KG1 (cell line): Measurements from ENCODE around the gene CHD2.
"Not testable (repeated sequence)": the region's sequence is repeated elsewhere in the genome, so short reads cannot be mapped to it uniquely, and the experiment has no call there.

Experiments used
- DNase-seq: peaks from one replicate; lab custom pipeline; 2025; lab: John Stamatoyannopoulos, UW

Gene CHD2

DNA sequence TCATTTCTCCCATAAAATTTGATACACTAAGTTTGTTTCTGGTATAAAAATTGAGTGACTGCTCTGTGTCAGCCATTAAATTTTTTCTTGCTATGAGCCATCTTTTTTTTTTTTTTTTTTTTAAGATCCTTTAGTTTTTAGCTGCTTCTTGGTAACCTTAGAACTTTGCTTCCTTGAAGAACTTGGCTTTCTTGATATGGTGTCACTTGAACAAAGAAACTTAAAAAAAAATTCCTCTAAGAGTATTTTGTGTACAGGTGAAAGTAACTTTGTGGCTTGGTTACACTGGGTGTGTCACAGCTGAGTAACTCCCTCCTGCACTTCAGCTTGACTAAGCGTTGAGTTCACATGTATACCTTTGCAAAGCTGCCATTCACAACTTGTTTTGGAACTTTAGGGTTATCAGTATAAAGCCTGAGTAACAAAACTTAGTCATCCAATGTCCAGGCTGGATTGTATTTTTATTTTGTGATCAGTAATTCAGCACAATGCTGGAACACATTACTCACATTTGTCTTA lies 6.5 kb downstream of the CHD2 start:
- DNase-seq = no peak

DNA sequence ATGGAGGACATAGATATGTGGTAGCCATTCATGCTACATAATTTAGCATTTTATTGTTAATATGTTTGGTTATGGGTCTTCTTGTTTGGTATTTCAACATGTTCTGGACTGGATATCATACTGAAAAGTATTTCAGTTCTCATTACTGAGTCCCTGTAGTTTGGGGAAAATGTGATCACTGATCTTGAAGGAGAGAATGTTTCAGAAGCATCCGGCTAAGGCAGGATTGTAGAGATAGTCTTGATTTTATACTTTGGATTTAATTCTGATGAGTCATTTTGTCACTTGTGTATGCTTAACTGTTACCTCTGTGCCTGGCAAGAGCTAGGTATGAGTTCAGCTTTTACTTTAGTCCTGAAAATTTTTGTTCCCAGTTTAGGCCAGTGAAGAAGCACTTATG lies 7.1 kb downstream of the CHD2 start:
- DNase-seq = no peak

DNA sequence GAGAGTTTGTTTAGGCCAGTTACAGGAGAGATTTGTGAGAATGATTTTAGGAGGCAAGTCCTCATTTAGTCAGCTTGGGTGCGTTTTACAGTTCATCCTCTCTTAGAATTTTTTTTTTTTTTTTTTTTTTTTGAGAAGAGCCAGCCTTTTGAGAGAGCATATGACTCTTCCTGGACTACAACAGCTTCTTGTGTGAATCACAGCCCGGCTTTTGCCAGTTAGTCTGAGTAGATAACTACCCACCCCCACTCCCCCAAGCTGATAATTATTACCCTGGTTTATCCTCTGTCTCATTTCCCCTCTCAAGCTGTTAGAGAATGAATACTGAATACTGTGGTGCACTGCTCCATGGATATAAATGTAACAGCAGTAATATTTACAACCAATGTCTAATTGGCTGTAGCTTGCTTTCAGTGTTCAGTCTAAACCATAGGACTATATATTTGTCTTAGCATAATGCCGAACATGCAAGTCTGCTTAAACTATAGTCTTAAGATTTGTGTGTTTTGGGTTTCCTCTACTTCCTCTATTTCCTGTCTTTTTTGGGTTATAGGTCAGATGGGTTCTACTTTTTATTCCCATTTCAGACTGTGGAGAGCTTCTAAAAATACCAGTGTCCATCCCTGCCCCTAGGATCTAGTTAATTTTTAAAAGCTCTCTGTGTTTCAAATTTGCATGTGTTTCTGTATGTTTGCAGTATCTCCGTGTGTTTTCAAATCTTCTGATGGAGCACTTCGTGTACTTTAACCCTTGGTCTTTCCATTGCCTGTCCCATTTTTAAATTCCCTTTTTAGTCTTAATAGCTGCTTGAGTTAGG lies 8.0 kb downstream of the CHD2 start:
- no peak for DNase-seq

DNA sequence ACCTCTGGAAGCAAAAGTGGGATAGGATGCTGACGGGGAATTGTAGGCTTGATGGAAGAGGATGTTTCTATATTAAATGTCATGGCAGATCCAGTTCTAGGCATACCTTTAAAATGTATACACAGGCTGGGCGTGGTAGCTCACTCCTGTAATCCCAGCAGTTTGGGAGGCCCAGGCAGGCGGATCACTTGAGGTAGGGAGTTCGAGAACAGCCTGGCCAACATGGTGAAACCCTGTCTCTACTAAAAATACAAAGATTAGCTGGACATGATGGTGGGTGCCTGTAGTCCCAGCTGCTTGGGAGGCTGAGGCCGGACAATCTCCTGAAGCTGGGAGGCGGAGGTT lies 8.6 kb downstream of the CHD2 start:
- DNase-seq = no peak

- no peak for DNase-seq
Measured at GRCh38 chr15:92909136-92909781, 9.1 kb downstream of the CHD2 start.

GRCh38 chr15:92910451-92910850 lies 10.3 kb downstream of the CHD2 start:
- no peak for DNase-seq

DNA sequence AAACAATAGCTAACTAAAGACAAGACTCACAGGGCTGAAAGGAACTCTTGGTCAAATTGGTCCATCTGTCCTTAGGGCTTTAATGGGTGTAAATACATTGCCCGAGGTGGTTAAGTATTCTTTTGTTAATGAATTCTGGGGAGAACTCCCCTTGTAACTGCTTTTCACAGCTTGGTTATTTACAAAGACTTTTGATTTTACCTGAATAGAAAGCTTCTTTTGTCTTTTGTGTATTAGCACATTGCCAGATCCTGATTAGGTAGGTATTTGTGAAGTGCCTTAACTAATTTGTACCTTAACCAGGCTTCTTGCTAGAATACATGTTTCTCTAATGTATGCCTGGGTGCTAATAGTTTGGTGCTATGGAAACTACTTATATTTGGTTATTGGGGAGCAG lies 14.0 kb downstream of the CHD2 start:
- DNase-seq = no peak

DNA sequence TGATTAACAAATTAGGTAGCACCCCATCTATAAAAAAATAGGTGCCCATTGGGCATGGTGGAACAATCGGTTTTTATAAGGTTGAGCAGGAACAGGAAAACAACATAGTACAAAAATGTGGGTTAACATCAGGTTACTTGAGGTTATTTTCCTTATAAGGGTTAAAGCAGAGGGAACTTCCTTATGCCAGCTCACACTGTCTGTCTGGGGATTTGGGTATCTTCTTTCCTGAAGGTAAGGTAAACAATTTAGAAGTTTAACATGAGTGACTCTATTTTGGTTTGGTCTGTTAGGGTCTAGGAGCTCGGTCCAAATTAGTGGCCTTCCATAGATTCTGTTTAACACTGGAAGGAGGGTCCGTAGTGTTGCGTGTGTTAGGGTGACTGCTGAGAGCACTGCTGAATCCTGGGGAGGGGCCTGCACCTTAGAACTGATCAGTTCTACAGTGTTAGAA lies 14.7 kb downstream of the CHD2 start:
- DNase-seq = no peak

- no peak for DNase-seq
Measured at GRCh38 chr15:92915766-92916435, 15.8 kb downstream of the CHD2 start.

DNA sequence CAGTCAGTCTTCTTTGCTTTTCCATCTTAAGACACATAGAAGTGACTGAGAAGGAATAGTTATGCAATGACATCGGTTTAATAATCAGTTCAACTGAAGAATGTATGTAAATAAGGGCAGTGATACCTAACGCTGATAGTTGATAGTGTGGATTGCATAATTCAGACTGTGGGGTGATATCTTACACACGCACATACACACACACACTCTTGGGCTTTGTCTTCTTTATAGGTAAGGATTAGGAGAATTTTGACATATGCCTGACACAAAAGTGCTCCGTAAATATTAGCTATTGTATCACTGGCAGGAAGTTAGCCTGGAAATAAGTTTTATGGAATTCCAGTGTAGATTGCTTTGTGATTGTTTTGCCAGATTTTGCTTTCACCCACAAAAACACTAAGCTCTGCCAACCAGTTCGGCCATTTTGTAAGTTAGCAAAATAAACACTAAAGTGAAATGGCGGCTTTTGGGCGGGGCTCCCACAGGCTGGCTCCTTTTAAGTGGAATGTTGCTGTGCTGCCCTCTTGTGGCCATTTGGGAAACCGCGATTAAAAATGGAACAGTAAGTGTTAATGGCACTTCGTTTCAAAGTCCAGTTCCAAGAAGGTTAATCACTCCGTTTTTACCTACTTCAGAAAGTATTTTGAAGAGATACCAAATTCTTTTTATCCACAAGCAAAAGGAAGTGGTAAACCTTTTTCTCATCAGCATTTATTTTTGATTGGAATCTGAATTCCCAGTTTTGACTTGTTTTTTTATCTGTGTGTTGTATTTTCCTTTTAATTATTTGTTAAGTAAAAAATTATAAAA lies 17.7 kb downstream of the CHD2 start:
- peak; percentile 83 for DNase-seq

DNA sequence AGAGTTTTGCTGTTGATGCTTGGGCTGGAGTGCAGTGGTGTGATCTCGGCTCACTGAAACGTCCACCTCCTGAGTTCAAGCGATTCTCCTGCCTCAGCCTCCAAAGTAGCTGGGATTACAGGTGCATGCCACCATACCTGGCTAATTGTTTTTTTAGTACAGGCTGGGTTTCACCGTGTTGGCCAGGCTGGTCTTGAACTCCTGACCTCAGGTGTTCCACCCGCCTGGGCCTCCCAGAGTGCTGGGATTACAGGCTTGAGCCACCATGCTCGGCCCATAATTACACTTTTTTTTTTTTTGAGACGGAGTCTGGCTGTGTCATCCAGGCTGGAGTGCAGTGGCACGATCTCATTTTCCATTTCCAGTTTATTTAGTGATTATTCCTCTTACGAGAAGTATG lies 18.8 kb downstream of the CHD2 start:
- not testable (repeated sequence) for DNase-seq

GRCh38 chr15:92920595-92921161 lies 20.6 kb downstream of the CHD2 start:
- DNase-seq = no peak

DNA sequence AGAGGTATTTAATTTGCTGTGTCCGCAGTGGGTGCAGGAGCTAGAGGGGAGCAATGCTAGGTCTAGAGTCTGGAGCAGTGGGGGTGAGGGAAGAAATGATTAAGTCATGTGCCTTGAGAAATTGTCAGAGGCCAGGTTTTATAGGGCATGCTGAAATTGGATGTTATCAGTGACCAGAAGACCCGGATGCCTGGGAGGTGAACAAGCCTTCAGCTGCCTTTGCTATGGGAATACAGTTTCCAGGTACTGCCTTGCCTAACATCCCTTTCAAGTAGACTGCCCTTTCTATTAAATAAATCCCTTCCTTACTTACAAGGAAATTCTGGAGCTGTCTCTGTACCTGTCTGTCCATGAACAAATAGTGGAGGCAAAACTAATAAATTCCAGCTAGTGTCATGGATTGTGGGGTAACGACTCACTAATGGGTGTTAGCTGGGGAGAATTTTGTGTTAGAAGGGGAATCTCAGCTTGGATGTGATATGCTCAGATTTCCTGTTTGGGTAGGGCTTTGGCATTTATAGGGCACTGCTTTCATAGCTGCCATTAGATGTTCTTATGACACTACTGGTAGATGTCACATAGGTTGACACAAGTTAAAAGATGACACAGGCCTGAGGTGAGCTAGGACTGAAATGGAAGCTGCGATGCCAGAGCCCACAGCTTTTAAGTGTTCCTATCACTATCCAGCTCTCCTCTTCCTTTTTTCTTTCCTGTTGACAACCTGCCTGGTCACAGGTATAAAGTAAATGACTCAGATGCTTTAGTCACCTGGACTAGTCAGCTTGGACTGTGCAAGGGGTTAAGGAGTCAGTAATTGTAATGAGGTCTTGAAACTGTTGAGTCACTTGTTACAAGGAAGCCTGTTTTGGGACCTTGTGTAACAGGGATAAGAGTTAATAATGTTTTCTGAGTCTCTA lies 21.3 kb downstream of the CHD2 start:
- DNase-seq = no peak

DNA sequence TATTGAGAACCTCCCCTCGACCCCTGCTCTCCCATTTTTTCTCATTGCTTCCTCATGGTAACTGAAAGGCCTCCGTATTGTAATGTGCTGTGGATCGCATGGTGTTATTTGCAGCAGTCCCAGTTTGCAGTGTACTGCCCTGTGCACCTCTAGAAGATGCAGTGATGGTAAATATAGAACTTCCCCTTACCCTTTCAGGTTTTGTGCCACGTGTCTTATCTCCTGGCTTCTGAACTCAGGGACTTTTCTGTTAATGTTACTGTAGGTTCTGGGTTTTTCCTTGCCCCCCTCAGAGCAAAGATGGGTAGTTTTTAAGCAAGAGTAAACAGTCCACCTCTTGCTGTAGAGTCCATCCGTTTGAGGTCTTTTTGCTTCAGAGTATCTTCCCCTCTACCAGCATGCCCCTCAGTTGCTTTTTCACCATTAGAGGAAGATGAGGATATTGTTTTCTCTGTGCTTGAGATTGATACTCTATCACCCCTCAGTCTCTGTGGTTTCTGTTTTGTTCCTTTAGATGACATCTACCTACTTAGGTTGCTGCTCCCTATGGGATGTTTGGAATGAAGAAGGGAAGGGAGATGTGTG lies 22.4 kb downstream of the CHD2 start:
- DNase-seq = no peak

DNA sequence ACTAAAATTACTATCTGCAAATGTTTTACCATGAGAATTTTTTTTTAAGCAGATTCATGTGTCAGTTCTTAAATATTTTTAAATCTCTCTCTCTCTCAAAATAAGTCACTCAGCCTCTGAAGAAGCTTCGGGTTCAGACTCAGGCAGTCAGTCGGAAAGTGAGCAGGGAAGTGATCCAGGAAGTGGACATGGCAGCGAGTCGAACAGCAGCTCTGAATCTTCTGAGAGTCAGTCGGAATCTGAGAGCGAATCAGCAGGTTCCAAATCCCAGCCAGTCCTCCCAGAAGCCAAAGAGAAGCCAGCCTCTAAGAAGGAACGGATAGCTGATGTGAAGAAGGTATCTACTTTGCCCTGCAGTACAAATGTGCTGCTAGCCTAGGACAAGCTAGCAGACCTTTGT lies 24.1 kb downstream of the CHD2 start:
- no peak for DNase-seq

DNA sequence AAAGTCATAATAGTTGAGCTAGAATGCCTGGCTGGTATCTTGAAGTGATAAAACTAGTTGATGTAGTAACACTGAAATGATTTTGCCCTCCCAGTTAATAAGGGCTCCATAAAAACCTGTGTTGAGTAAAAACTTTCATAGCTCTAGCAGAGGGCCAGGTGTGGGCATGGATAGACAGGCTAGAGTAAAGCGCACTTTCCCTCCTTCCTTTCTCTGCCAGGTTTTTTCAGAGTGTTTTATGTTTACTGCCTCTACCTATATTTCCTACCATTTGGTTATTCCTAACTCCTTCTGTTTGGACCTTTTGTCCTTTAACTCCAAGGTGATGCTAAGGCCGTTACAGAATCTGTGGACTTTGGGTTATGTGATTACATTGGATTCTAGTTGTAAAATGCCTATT lies 25.3 kb downstream of the CHD2 start:
- DNase-seq = no peak

DNA sequence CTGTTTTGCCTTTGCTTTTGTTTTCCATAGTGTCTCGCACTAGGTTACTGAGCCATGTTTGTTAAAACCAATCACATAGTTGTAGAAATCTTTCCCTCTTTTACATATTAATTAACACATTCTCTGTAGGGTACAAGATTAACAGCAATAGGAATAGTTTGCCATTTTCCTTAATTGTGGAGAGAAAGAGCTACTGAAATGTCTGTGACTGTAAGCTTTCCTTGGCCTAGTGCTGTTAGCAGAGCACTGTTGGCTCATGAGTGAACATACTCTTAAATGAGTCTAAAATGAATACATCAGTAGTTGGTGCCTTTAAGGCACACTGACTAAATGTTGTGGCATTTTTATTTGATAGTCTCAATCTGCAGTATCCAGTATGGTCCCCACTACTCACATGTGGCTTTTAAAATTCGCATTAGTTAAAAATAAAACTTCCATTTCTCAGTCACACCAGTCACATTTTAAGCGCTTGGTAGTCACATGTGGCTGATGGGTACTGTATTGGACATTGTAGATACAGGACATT lies 28.2 kb downstream of the CHD2 start:
- no peak for DNase-seq

DNA sequence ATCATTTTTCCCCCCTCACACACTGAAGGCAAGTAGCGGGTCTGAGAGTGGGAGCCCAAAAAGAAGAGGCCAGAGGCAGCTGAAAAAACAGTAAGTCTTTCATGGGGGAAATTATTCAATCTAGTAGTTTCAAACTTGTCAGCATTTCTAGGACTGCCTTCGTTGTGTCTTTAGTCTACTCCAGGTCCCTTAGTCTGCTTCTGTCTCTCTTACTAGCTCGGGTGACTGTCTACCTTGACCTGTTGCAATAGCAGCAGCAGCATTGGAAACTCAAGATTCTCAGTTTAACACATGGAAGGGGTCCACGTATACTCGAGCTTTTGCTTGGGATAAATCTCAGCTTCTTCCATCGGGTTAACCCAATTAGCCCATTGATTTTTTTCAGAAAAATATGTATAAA lies 28.9 kb downstream of the CHD2 start:
- DNase-seq = no peak

DNA sequence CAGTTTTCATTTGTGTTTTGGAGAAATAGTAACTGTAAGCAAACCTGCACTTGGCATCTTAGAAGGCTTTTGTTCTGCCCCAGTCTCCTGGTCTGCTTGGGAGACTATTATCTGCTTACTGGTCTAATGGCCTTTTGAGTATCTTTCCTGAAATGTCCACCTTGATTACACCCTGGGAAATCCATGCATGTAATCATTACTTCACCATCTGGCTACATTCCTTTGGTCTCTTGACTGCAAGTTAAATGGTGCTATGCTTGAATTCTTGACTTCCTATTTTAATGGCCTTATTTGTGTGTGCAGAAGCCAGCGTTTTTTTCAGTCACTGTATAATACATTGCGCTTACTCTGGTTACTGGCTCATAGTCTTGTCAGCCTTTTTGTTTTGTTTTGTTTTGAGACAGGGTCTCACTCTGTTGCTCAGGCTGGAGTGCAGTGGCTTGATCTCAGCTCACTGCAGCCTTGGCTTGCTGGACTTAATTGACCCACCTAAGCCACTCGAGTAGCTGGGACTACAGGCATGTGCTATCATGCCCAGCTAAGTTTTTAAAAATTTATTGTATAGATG lies 30.0 kb downstream of the CHD2 start:
- no peak for DNase-seq

DNA sequence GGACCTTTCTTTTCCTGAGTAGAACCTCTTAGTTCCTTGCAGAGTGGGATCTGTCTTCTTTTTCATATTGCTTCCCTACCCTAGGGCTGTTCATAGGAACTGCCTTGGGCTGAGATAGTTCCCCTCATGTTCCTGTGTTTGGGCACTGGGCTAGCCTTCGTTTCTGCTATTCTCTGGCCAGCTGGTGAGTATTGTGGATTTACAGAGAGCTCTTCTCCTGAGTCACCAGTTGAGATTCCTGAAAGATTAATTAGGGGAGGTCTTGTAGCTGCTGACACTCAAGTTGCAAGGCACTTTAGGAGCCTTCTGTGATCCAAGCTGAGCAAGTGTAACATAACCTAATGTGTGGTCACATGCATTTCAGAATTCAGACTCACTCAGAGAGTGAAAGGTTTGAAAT lies 30.7 kb downstream of the CHD2 start:
- DNase-seq = no peak
